ENCODE data around the gene FAM234A. TPM values are rescaled to one million over a fixed set of nuclear protein-coding genes. Genes with fewer than 3 reads are reported as not detected.

FAM234A gene
- total RNA-seq, 1 experiment from 2014 or later: 121 TPM

- POLR2A ChIA-PET: interaction anchor here (0.6 to 0.7 kb wide), 2 partner anchors 11 to 14 kb away, joined by 3 to 4 read pairs; no protein-coding TSS in a partner anchor
- no TSS peak for BruUV-seq (replicated peaks)
- intact Hi-C loops (cut with micrococcal nuclease; ENCODE audit: unreplicated experiment): no loop called here
Measured at GRCh38 chr16:280005-280460, 45.4 kb downstream of the FAM234A start.

GRCh38 chr16:280552-280951 lies 45.9 kb downstream of the FAM234A start, which contains the start of gene ARHGDIG:
Gene ARHGDIG, plus strand, starts transcription at chr16:280591. Its CDS starts 90 bp downstream, at chr16:280681.
- BruUV-seq (replicated peaks): no TSS peak
- in situ Hi-C loops (cut with HindIII; ENCODE audit: low pct_unique_long_range_greater_than_20kb, low sequenced_read_pairs): no loop called here
- CTCF ChIA-PET: no interaction called here
- no peaks in the 10 kb centered on the region for H3K36me3 ChIP-seq (ENCODE audit: control insufficient read depth, insufficient read depth, low read length)
- POLR2A ChIA-PET: no interaction called here
- H3K4me3 ChIP-seq (ENCODE audit: low read depth in 2 of 2, low read length in 2 of 2): peak within 1 kb of the TSS; percentile 18 to 25; a peak in 3 of 4 replicates
- H3K9me3 ChIP-seq (ENCODE audit: control insufficient read depth, insufficient read depth, low read depth, low read length): no peaks in the 10 kb centered on the region
- no peaks in the 10 kb centered on the region for H3K27me3 ChIP-seq (ENCODE audit: control insufficient read depth, insufficient read depth, low read length)
- H3K27ac ChIP-seq (ENCODE audit: low read length): no peak within 1 kb of the TSS
- H3K4me1 ChIP-seq (ENCODE audit: control insufficient read depth, insufficient read depth, low read length): peaks cover 5% of the 10 kb centered on the region
- DNase-seq (ENCODE audit: low read depth, low spot score) (no peak), ATAC-seq (no peak)
- intact Hi-C loops (cut with micrococcal nuclease; ENCODE audit: unreplicated experiment): no loop called here
- TF ChIP-seq, protein P1, sequence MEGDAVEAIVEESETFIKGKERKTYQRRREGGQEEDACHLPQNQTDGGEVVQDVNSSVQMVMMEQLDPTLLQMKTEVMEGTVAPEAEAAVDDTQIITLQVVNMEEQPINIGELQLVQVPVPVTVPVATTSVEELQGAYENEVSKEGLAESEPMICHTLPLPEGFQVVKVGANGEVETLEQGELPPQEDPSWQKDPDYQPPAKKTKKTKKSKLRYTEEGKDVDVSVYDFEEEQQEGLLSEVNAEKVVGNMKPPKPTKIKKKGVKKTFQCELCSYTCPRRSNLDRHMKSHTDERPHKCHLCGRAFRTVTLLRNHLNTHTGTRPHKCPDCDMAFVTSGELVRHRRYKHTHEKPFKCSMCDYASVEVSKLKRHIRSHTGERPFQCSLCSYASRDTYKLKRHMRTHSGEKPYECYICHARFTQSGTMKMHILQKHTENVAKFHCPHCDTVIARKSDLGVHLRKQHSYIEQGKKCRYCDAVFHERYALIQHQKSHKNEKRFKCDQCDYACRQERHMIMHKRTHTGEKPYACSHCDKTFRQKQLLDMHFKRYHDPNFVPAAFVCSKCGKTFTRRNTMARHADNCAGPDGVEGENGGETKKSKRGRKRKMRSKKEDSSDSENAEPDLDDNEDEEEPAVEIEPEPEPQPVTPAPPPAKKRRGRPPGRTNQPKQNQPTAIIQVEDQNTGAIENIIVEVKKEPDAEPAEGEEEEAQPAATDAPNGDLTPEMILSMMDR (IDR thresholded peaks at IDR 0.05): no peak
- TF ChIP-seq POLR2AphosphoS5 (IDR thresholded peaks at IDR 0.05; ENCODE audit: low read depth, low read length): no peak
- TF ChIP-seq SIN3A (IDR thresholded peaks at IDR 0.05; ENCODE audit: borderline replicate concordance, insufficient read depth, low read depth, low read length): no peak
- TF ChIP-seq, protein P2, sequence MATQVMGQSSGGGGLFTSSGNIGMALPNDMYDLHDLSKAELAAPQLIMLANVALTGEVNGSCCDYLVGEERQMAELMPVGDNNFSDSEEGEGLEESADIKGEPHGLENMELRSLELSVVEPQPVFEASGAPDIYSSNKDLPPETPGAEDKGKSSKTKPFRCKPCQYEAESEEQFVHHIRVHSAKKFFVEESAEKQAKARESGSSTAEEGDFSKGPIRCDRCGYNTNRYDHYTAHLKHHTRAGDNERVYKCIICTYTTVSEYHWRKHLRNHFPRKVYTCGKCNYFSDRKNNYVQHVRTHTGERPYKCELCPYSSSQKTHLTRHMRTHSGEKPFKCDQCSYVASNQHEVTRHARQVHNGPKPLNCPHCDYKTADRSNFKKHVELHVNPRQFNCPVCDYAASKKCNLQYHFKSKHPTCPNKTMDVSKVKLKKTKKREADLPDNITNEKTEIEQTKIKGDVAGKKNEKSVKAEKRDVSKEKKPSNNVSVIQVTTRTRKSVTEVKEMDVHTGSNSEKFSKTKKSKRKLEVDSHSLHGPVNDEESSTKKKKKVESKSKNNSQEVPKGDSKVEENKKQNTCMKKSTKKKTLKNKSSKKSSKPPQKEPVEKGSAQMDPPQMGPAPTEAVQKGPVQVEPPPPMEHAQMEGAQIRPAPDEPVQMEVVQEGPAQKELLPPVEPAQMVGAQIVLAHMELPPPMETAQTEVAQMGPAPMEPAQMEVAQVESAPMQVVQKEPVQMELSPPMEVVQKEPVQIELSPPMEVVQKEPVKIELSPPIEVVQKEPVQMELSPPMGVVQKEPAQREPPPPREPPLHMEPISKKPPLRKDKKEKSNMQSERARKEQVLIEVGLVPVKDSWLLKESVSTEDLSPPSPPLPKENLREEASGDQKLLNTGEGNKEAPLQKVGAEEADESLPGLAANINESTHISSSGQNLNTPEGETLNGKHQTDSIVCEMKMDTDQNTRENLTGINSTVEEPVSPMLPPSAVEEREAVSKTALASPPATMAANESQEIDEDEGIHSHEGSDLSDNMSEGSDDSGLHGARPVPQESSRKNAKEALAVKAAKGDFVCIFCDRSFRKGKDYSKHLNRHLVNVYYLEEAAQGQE (IDR thresholded peaks at IDR 0.05; ENCODE audit: insufficient read depth in 1 of 2, low read depth in 2 of 2, low read length in 1 of 2): no peak
- no peak for TF ChIP-seq TCF7L2 (IDR thresholded peaks at IDR 0.05; ENCODE audit: low read depth, low read length)

More at GRCh38 chr16:280005-280460, 45.4 kb downstream of the FAM234A start:
- peak overlapping the region in 1 of 2 experiments; percentile 20; a peak in 2 of 4 replicates for H3K4me3 ChIP-seq (ENCODE audit: low read depth in 2 of 2, low read length in 2 of 2)
- CTCF ChIA-PET: no interaction called here
- no peaks in the 10 kb centered on the region for H3K9me3 ChIP-seq (ENCODE audit: control insufficient read depth, insufficient read depth, low read depth, low read length)
- peaks cover 5% of the 10 kb centered on the region for H3K4me1 ChIP-seq (ENCODE audit: control insufficient read depth, insufficient read depth, low read length)
- no peaks in the 10 kb centered on the region for H3K27me3 ChIP-seq (ENCODE audit: control insufficient read depth, insufficient read depth, low read length)
- H3K36me3 ChIP-seq (ENCODE audit: control insufficient read depth, insufficient read depth, low read length): no peaks in the 10 kb centered on the region
- in situ Hi-C loops (cut with HindIII; ENCODE audit: low pct_unique_long_range_greater_than_20kb, low sequenced_read_pairs): no loop called here
- no peak overlapping the region for H3K27ac ChIP-seq (ENCODE audit: low read length)
- TF ChIP-seq, protein P2 (IDR thresholded peaks at IDR 0.05; ENCODE audit: insufficient read depth in 1 of 2, low read depth in 2 of 2, low read length in 1 of 2): no peak
- DNase-seq (ENCODE audit: low read depth, low spot score) (no peak), ATAC-seq (no peak)
